Tibial artery (tissue), 4 donors: ENCODE measurements around the gene RBL1.

Experiments used
- DNase-seq, 2 donors: peaks; one replicate each; pipeline ENCODE4 v3.0.0-alpha.2; 2019
- H3K27ac ChIP-seq, 2 donors: fragments of 200-600 bp; sonication (generic) in 1 of 2; 1 replicate in 1 of 2; 2 replicates in 1 of 2; pipeline ENCODE4 v1.5.1; 2018 to 2019; ENCODE audit warnings: mild to moderate bottlenecking in 1 of 2
- H3K27me3 ChIP-seq, 2 donors: fragments of 200-600 bp; sonication (generic) in 1 of 2; one replicate each; pipeline versions ENCODE4 v1.5.1 to v1.6.0; 2016 to 2019
- H3K36me3 ChIP-seq, 3 donors: fragments of 200-600 bp; sonication (generic) in 2 of 3; one replicate each; pipeline ENCODE4 v1.5.1; 2016 to 2019; ENCODE audit warnings: mild to moderate bottlenecking in 2 of 3
- H3K4me1 ChIP-seq, 4 donors: fragments of 200-600 bp; sonication (generic) in 2 of 4; 1 replicate in 3 of 4; 2 replicates in 1 of 4; pipeline ENCODE4 v1.5.1; 2016 to 2019
- H3K4me3 ChIP-seq, 2 donors: fragments of 200-600 bp; sonication (generic) in 1 of 2; 1 replicate in 1 of 2; 2 replicates in 1 of 2; pipeline ENCODE4 v1.5.1; 2018 to 2019; ENCODE audit warnings: mild to moderate bottlenecking in 2 of 2
- H3K9me3 ChIP-seq, 3 donors: fragments of 200-600 bp; sonication (generic) in 1 of 3; one replicate each; pipeline ENCODE4 v1.5.1; 2016 to 2019
- intact Hi-C: fragments of 100-400 bp; cut with DNase I; formaldehyde crosslinking; loops from one replicate; pipeline ENCODE4 v1.15.0; 2023; ENCODE audit warnings: low total_unique reads
- TF ChIP-seq, protein P1 (sequence below), 2 experiments: fragments of 200-600 bp in 1 of 2; fragments of 450-650 bp in 1 of 2; IDR thresholded peaks; one replicate each; pipeline ENCODE4 v1.5.1; 2017 to 2019; ENCODE audit warnings: antibody characterized with exemption in 2 of 2, mild to moderate bottlenecking in 1 of 2, moderate library complexity in 1 of 2

Gene RBL1

DNA sequence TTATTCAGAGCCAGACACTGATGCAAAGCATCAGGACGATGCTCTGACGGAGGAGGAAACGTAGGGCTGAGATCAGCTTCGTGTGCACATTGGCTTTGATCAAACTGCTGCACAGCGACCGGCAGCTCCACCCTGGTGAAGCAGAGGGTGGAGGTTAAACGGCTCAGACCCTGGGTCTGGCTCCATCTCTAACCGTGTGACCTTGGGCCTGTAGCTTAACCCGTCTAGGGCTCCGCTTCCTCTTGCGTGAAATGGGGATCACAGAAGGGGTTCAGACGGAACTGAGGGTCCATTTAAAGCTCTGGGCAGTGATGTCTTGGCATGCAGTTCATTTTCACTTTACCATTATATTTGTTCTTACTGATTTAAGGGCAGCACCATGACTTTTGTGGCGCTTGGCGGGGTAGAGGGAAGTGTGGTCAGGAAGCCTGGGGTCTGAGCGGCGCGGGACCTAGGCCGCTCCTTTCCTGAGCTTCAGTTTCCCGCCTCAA lies 644 bp downstream of the RBL1 start:
- H3K27ac ChIP-seq: peak overlapping the region; percentile 65 to 72
- no peaks in the 10 kb centered on the region for H3K27me3 ChIP-seq
- intact Hi-C loops: no loop called here
- H3K4me1 ChIP-seq: peaks cover 0 to 17% (median 12%) of the 10 kb centered on the region in 4 donors
- TF ChIP-seq, protein P1, sequence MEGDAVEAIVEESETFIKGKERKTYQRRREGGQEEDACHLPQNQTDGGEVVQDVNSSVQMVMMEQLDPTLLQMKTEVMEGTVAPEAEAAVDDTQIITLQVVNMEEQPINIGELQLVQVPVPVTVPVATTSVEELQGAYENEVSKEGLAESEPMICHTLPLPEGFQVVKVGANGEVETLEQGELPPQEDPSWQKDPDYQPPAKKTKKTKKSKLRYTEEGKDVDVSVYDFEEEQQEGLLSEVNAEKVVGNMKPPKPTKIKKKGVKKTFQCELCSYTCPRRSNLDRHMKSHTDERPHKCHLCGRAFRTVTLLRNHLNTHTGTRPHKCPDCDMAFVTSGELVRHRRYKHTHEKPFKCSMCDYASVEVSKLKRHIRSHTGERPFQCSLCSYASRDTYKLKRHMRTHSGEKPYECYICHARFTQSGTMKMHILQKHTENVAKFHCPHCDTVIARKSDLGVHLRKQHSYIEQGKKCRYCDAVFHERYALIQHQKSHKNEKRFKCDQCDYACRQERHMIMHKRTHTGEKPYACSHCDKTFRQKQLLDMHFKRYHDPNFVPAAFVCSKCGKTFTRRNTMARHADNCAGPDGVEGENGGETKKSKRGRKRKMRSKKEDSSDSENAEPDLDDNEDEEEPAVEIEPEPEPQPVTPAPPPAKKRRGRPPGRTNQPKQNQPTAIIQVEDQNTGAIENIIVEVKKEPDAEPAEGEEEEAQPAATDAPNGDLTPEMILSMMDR (IDR thresholded peaks at IDR 0.05): no peak
- no peaks in the 10 kb centered on the region for H3K9me3 ChIP-seq
- no peak for DNase-seq
- H3K36me3 ChIP-seq: peaks cover 0 to 5% (median 0%) of the 10 kb centered on the region in 3 donors
- peak overlapping the region; percentile 76 to 84 for H3K4me3 ChIP-seq

DNA sequence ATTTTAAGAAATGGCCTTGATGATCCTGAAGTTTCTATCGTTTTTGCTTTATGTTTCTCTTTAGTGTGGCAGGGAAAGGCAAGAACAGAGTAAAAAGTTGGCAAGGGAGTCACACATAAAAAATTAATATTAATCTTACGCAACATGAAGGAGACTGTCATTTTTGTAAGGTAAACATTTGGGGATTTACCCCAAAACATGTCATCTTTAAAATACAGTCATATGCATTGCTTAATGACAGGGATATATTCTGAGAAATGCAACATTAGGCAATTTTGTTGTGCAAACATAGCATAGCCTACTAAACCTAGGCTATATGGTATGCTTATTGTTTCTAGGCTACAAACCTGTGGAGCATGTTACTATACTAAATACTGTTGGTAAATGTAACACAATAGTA lies 5.4 kb downstream of the RBL1 start:
- Histone ChIP-seq H3K4me1 (peaks cover 0 to 11% (median 8%) of the 10 kb centered on the region in 4 donors), H3K9me3 (no peaks in the 10 kb centered on the region), H3K27ac (no peak overlapping the region), H3K36me3 (peaks cover 0 to 24% (median 5%) of the 10 kb centered on the region in 3 donors), H3K27me3 (no peaks in the 10 kb centered on the region), H3K4me3 (no peak overlapping the region)
- intact Hi-C loops: no loop called here
- TF ChIP-seq, protein P1 (IDR thresholded peaks at IDR 0.05): no peak
- no peak for DNase-seq

DNA sequence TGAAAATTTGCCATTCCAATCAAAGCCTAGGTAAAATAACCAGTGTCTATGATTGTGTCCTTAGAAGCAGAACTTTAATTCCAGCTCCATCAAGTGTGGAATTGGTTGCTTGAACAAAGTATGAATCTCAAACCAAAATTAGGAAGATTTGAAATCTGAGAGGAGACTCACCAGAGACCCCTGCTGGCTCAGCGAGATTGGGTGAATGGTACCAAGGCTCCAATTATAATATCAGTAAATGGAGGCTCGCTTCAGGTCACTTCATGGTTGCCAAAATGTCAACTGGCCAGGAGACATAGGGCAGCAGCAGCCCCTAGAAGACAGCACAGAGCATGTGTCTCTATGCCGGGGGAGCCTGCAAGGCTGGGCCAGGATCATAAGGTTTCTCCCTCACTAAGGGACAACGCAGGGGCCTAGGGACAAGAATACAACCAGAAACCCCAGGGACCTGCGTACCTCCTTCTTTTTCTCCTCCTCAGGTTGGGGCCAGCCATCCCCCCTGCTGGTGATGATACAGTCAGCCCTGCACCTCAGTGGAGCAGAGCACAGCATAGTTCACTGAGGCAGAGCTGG lies 14.0 kb downstream of the RBL1 start:
- DNase-seq: peak in 1 of 2 donors; percentile 31
- Histone ChIP-seq H3K4me1 (no peaks in the 10 kb centered on the region), H3K9me3 (no peaks in the 10 kb centered on the region), H3K27me3 (no peaks in the 10 kb centered on the region), H3K27ac (no peak overlapping the region), H3K36me3 (peaks cover 5 to 25% (median 11%) of the 10 kb centered on the region in 3 donors), H3K4me3 (no peak overlapping the region)
- TF ChIP-seq, protein P1 (IDR thresholded peaks at IDR 0.05): peak in 1 of 2 experiments; percentile 5
- intact Hi-C loops: no loop called here

DNA sequence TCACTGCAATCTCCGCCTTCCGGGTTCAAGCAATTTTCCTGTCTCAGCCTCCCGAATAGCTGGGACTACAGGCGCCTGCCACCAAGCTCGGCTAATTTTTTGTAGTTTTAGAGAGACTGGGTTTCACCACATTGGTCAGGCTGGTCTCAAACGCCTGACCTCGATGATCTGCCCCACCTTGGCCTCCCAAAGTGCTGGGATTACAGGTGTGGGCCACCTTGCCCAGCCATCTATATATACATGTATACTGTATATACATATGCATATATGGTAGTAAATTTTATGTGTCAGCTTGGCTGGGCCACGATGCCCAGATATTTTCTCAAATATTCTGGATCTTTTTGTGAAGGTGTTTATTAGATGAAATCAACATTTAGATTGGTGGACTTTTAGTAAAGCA lies 18.8 kb downstream of the RBL1 start:
- Histone ChIP-seq H3K9me3 (no peaks in the 10 kb centered on the region), H3K4me1 (no peaks in the 10 kb centered on the region), H3K27me3 (no peaks in the 10 kb centered on the region), H3K36me3 (peaks cover 0 to 15% (median 7%) of the 10 kb centered on the region in 3 donors), H3K27ac (no peak overlapping the region), H3K4me3 (no peak overlapping the region)
- DNase-seq: no peak
- TF ChIP-seq, protein P1 (IDR thresholded peaks at IDR 0.05): no peak
- intact Hi-C loops: no loop called here

DNA sequence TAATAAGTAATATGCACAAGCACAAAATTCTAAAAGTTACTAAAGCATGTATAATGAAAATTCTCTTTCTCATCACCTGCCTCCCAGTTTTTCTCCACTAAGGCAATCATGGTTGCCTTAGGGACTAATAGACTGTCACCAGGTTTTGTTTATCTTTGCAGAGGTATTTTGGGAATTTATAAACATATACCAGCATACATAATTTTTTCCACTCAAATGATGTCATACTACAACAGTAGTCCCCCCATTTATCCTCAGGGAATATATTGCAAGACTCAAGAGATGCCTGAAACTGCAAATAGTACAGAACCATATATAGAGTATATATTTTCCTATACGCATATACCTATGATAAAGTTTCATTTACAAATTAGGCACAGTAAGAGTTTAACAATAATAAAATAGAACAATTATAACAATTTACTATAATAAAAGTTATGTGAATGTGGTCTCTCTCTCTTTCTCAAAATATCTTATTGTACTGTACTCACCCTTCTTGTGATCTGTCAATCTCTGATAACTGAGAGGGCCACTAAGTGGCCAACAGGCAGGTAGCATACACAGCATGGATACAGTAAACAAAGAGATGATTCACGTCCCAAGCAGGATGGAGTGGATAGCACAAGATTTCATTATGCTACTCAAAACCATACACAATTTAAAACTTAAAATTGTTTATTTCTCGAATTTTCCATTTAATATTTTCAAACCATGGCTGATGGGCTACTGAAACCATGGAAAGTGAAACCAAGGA lies 19.7 kb downstream of the RBL1 start:
- H3K9me3 ChIP-seq: no peaks in the 10 kb centered on the region
- peaks cover 0 to 15% (median 0%) of the 10 kb centered on the region in 3 donors for H3K36me3 ChIP-seq
- TF ChIP-seq, protein P1 (IDR thresholded peaks at IDR 0.05): no peak
- H3K4me1 ChIP-seq: no peaks in the 10 kb centered on the region
- no peaks in the 10 kb centered on the region for H3K27me3 ChIP-seq
- H3K4me3 ChIP-seq: no peak overlapping the region
- no peak for DNase-seq
- no peak overlapping the region for H3K27ac ChIP-seq
- intact Hi-C loops: no loop called here
